Measurements from ENCODE around the gene CLEC20A. TPM values are rescaled to one million over a fixed set of nuclear protein-coding genes. Genes with fewer than 3 reads are reported as not detected.

The CLEC20A gene
- total RNA-seq, 1 donor from 2014 or later = not detected

GRCh38 chr1:178532392-178532791 lies 35.6 kb upstream of the CLEC20A start:
- no peak overlapping the region for H3K4me3 ChIP-seq (ENCODE audit: low read depth, low read length)
- no peaks in the 10 kb centered on the region for H3K27me3 ChIP-seq (ENCODE audit: control insufficient read depth, insufficient read depth, low read length)
- no peak for DNase-seq (ENCODE audit: low read depth)
- H3K36me3 ChIP-seq (ENCODE audit: control insufficient read depth, insufficient read depth, low read length) = no peaks in the 10 kb centered on the region
- peak; percentile 88 for TF ChIP-seq CTCF (IDR thresholded peaks at IDR 0.05; ENCODE audit: insufficient read depth, low read length, poor library complexity, severe bottlenecking)

GRCh38 chr1:178531887-178532286 lies 35.1 kb upstream of the CLEC20A start:
- TF ChIP-seq CTCF (IDR thresholded peaks at IDR 0.05; ENCODE audit: insufficient read depth, low read length, poor library complexity, severe bottlenecking) = no peak
- DNase-seq (ENCODE audit: low read depth) = no peak
- Histone ChIP-seq H3K4me3 (ENCODE audit: low read depth, low read length) (no peak overlapping the region), H3K36me3 (ENCODE audit: control insufficient read depth, insufficient read depth, low read length) (no peaks in the 10 kb centered on the region), H3K27me3 (ENCODE audit: control insufficient read depth, insufficient read depth, low read length) (no peaks in the 10 kb centered on the region)

GRCh38 chr1:178530502-178530901 lies 33.7 kb upstream of the CLEC20A start:
- DNase-seq (ENCODE audit: low read depth) = no peak
- Histone ChIP-seq H3K36me3 (ENCODE audit: control insufficient read depth, insufficient read depth, low read length) (no peaks in the 10 kb centered on the region), H3K27me3 (ENCODE audit: control insufficient read depth, insufficient read depth, low read length) (no peaks in the 10 kb centered on the region), H3K4me3 (ENCODE audit: low read depth, low read length) (no peak overlapping the region)
- TF ChIP-seq CTCF (IDR thresholded peaks at IDR 0.05; ENCODE audit: insufficient read depth, low read length, poor library complexity, severe bottlenecking) = no peak

- no peak for TF ChIP-seq CTCF (IDR thresholded peaks at IDR 0.05; ENCODE audit: insufficient read depth, low read length, poor library complexity, severe bottlenecking)
- Histone ChIP-seq H3K36me3 (ENCODE audit: control insufficient read depth, insufficient read depth, low read length) (no peaks in the 10 kb centered on the region), H3K4me3 (ENCODE audit: low read depth, low read length) (no peak overlapping the region), H3K27me3 (ENCODE audit: control insufficient read depth, insufficient read depth, low read length) (no peaks in the 10 kb centered on the region)
- DNase-seq (ENCODE audit: low read depth) = peak; percentile 79
Observed at GRCh38 chr1:178530037-178530402, 33.3 kb upstream of the CLEC20A start.

GRCh38 chr1:178529364-178530036 lies 32.7 kb upstream of the CLEC20A start:
- Histone ChIP-seq H3K4me3 (ENCODE audit: low read depth, low read length) (no peak overlapping the region), H3K27me3 (ENCODE audit: control insufficient read depth, insufficient read depth, low read length) (no peaks in the 10 kb centered on the region), H3K36me3 (ENCODE audit: control insufficient read depth, insufficient read depth, low read length) (no peaks in the 10 kb centered on the region)
- TF ChIP-seq CTCF (IDR thresholded peaks at IDR 0.05; ENCODE audit: insufficient read depth, low read length, poor library complexity, severe bottlenecking) = no peak
- DNase-seq (ENCODE audit: low read depth) = no peak

- Histone ChIP-seq H3K36me3 (ENCODE audit: control insufficient read depth, insufficient read depth, low read length) (no peaks in the 10 kb centered on the region), H3K4me3 (ENCODE audit: low read depth, low read length) (no peak overlapping the region), H3K27me3 (ENCODE audit: control insufficient read depth, insufficient read depth, low read length) (no peaks in the 10 kb centered on the region)
- TF ChIP-seq CTCF (IDR thresholded peaks at IDR 0.05; ENCODE audit: insufficient read depth, low read length, poor library complexity, severe bottlenecking) = no peak
- DNase-seq (ENCODE audit: low read depth) = no peak
Observed at GRCh38 chr1:178528953-178529335, 32.2 kb upstream of the CLEC20A start.
